Islet of Langerhans (tissue), 1 donor: ENCODE data around the gene AGT.
"Not testable (repeated sequence)": the region's sequence is repeated elsewhere in the genome, so short reads cannot be mapped to it uniquely, and the experiment has no call there.

ENCODE experiments used
- FAIRE-seq: peaks from one replicate; lab custom pipeline; 2011; peaks lifted over from hg19 to GRCh38; lab: Jason Lieb, UNC

AGT gene

DNA sequence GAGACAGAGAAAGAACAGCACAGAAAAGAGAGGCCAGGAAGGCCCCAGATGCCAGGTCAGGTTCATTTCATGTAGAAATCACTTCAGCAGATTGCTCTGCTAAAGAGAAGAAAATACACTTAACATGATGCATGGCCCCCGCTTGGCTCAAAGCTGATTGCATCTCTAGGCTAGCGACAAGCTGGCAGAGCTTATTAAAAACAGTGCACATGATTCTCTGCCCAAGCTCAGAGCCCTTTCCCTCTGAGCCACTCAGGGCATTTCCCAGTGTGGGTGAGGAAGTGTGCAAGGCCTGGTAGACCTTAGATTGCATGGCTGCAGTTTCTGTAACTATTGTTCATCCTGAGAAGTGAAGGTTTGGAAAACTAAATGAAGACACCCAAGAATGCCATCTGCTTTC is 30.0 kb upstream of the AGT start:
- FAIRE-seq = no peak

DNA sequence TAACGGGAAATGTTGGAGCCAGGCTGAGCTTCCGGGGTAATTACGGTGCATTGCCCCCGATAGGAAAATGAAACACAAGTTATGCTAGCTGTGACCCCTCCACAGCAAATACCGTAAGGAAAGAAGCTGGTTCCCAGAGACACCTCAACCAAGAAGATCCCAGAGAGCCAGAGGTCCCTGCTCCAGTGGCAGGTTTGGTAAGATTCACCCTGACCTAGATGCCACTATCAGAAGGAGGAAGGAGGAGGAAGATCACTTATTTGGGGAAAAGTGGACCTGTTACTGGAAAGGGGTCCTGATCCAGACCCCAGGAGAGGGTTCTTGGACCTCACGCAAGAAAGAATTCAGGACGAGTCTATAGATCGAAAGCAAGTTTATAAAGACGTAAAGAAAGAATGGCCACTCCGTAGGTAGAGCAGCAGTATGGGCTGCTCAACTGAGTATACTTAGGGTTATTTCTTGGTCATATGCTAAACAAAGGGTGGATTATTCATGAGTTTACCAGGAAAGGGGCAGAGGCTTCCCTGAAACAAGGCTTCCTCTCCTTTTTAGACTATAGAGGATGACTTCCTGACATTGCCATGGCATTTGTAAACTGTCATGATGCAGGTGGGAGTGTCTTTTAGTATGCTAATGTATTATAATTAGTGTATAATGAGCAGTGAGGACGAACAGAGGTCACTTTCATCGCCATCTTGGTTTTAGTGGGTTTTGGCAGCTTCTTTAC is 25.8 kb upstream of the AGT start:
- FAIRE-seq = no peak

DNA sequence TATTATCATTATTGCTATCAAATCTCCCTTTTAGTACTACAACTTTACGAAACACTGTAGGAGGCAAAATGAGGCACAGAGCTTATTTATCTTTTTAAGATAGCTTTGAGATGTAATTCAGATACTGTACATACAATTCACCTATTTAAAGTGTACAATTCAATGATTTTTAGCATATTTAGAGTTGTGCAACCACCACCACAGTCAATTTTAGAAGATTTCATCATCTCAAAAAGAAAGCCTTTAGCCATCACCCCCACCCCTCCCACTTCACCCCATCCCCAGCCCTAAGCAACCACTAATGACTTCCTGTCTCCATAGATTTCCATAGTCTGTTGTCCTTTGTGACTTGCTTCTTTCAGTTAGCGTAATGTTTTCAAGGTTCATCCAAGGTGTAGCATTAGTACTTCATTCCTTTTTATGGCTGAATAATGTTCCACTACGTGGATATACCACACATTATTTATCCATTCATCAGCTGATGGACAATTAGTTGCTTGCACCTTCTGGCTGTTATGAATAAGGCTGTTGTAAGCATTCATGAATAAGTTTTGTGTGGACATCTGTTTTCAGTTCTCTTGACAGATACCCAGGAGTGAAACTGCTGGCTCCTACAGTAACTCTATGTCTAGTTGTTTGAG is 23.8 kb upstream of the AGT start:
- no peak for FAIRE-seq

DNA sequence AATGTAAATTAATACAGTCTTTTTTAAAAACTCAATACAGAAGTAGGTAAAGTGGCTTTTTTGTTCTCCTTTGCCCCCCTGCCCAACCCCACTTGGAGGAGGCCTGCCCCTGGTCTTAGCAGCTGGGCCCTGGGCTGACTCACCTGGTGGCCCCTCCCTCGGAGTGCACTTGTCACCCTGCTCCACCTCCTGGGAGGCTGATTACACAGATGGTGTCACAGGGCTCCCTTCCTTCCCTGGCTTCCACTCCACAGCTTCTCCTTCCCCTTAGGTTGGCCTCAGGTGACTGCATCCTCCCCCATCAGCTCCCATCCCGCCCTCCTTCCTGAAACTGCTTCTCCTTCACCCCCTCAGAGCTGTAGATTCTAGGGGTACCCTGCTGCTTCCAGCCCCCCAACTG is 21.5 kb upstream of the AGT start:
- FAIRE-seq = no peak

GRCh38 chr1:230730977-230731376 is 17.1 kb upstream of the AGT start:
- FAIRE-seq = peak; percentile 53

DNA sequence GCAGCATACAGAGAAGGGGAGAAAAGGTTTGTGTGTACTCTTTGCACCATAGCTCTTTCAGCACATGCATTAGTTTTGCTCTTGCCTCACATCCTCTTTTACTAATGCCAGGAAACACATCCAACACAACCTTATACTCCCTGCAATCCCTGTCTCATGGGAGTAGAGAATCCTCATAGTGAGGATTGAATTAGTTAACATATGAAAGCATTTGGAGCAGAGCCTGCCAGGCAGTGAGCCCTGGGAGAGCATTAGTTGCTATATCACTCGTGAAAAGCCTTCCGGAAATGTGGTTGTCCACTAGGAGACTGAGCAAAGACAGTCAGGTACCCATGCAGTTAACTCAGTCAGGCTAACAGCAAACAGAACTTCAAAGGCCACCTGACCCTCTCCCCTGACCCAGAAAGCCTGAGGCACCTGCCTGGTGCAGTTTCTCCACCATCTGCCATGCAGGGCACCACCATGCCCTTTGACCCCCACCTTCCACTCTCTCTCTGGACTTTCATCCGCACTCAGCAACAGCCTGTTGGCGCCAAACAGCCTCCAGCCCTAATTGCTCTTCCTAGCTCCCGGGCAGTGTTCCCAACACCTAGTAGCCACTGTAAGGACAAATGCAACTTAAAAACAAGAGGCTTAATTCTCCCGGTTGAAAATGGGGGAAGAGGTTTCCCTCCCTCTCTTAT is 14.9 kb upstream of the AGT start:
- FAIRE-seq = peak; percentile 99

DNA sequence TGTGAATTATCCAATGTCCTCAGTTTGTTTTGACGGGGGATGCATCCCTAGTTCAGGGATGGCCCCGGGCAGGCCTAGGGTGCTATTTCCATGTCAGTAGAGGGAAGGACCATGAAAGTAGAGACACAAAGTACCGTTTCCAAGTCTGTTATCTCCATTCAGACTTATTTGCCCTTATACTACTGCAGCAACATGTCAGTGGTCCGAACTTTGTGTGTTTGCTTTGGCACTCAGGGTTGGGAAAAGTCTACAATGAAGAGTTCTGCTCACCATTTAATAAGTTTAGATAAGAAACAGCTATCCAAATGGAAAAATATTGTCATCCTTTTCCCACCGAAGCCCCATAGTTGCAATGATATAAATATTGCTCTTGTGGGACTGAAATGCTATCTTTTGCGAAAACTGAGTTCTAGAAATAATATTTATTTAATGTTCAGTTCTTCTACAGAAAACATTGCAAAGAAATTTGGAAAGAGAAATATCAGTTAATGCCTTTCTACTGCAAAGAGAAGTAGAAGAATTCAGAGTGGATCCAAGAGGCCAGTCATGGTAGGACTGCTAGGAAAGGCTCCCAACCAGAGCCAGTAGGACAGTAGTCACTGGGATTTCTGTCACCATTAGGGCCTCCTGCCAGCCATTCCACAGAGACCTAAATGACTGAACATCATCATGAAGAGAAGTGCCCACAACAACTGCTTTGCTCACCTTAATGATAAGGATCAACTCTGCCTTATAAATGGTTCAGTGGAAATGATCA is 11.5 kb upstream of the AGT start:
- no peak for FAIRE-seq

DNA sequence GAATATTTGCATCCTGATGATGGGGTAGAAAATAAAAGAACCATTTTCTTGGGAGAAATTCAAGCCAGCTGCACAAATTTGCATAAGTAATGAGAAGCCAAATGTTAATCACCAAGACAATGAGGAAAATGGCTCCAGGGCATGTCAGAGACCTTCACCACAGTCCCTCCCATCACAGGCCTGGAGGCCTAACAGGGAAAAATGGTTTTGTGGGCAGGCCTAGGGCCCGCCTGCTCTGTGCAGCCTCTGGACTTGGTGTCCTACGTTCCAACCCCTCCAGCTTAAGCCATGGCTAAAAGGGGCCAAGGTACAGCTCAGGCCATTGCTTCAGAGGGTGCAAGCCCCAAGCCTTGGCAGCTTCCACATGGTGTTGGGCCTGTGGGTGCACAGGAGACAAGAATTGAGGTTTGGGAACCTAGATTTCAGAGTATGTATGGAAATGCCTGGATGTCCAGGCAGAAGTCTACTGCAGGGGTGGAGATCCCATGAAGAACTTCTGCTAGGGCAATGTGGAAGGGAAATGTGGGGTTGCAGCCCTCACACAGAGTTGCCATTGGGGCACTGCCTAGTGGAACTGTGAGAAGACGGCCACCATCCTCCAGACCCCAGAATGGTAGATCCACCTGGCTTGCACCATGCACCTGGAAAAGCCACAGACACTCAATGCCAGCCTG is 8.1 kb upstream of the AGT start:
- not testable (repeated sequence) for FAIRE-seq

GRCh38 chr1:230717251-230717650 is 3.3 kb upstream of the AGT start:
- no peak for FAIRE-seq

DNA sequence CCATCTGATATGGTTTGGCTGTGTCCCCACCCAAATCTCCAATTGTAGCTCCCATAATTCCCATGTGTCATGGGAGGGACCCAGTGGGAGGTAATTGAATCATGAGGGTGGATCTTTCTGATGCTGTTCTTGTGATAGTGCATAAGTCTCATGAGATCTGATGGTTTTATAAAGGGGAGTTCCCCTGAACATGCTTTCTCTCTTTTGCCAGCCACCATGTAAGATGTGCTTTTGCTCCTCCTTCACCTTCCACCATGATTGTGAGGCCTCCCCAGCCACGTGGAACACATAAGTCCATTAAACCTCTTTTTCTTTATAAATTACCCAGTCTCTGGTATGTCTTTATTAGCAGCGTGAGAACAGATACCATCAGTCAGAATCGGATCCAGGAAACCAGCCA is 2.5 kb upstream of the AGT start:
- not testable (repeated sequence) for FAIRE-seq

GRCh38 chr1:230715510-230715909 is 1.6 kb upstream of the AGT start:
- no peak for FAIRE-seq

GRCh38 chr1:230713547-230713914 is 391 bp downstream of the AGT start:
- no peak for FAIRE-seq

DNA sequence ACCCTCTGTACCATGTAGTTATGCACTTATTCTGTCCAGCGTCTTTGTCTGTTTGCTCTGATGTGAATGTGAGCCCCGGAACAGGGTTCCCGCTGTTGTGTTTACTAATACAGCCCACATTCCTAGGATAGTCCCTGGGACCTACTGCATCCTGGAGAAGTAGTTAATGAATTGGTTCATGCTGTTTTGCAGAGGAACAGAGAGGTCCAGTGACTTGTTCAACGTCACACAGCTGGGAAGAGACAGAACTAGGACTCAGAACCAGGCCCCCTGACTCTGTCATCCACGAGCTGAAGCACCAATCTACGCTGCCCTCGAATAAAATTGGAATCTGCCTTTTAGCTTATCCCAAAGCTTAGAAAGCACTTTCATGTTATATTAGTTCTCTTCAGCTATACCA is 784 bp downstream of the AGT start:
- FAIRE-seq = no peak

DNA sequence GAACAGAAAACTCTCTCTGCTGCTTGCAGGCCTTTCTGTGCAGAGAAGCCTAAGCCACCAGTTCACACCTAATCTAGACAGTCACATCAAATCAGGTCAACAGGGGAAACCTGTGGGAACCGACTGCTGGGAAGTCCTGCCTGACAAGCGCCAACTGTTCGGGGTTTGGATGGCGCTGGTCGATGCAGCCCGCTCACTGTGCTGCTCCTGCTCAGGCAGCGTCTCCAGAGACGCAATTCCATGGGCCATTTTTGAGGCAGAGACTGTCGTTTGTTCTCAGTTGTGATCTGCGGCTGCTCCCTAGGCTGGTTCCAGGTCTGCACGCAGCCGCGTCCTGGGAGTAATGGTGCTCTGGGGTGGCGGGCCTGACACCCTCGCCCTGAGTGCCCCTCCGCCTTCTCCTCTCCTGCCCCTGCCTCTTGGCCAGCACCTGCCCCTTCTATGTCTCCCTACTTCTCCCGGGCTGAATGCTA is 1.4 kb downstream of the AGT start:
- FAIRE-seq = no peak

DNA sequence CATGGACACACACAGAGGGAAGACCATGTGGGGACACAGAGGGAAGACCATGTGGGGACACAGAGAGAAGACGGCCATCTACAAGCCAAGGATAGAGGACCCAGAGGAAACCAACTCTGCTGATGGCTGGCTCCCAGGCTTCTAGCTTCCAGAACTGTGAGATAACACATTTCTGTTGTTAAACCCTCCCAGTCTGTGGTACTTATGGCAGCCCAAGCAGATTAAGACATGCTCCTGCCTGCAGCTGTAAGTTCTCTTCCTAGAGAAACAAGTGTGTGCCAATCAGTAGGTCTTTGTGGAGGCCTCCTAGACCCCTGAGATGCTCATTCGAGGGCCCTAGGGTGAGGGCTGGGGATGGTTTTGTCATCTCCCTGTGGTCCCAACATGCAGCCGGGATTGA is 2.7 kb downstream of the AGT start:
- FAIRE-seq = no peak

DNA sequence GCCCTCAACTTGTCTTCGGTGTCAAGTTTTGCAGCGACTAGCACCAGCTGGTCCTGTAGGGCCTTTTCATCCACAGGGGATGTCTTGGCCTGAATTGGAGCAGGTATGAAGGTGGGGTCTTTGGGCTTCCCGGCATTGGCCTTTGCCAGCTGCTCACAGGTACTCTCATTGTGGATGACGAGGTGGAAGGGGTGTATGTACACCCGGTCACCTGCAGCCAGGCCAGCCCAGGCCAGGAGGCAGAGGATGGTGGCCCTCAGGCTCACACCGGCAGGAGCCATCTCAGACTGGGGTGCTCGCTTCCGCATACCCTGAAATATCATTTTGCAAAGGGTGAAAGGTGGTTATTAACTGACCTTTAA is 3.4 kb downstream of the AGT start:
- FAIRE-seq = no peak

GRCh38 chr1:230709619-230710542 is 4.0 kb downstream of the AGT start:
- no peak for FAIRE-seq

DNA sequence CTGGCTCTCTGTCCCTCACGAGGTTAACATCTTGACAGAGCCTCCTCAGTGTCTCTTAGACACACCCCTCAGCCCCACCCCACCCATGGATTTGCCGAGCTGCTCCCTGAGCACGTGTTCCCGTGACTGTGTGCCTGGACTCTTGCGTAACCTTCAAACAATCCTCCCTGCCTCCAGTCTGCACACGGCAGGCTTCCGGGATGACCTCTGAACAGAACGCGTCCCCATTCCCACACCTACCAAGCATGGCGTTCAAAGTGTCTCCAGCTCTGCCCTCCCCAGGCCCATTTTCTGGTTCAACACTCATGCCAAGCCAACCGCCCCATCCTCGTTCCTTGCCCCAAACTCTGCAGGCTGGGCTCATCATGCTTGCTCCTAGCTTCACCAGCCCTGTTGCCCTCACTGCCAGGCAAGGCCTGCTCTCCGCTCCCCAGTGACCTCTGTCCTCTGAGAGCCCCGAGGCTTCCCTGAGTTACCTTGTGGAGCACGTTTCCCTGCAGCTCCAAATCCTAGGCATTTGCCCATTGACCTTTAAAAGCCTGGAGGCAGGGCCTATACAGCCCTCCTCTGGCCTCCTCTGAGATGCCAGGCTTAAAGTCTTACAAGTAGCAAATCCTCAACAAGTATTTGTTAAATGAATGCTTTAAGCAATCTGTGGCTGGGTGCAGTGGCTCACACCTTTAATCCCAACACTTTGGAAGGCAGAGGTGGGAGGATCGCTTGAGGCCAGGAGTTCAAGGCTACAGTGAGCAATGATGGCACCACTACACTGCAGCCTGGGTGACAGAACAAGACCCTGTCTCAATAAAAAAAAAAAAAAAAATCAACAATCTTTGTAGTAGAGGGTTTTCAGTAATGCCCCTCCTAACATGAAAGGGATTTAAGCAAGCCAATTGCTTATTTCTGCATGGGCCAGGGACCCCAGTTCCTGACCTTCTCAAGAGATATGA is 5.0 kb downstream of the AGT start:
- no peak for FAIRE-seq

- FAIRE-seq = no peak
Measured at GRCh38 chr1:230707732-230708630, 5.9 kb downstream of the AGT start.
